SJCRH30 (cell line): ENCODE data around the gene RAPH1. TPM values are rescaled to one million over a fixed set of nuclear protein-coding genes. Genes with fewer than 3 reads are reported as not detected.
"Not testable (repeated sequence)": the region's sequence is repeated elsewhere in the genome, so short reads cannot be mapped to it uniquely, and the experiment has no call there.

Experiments
- DNase-seq, 2 experiments: peaks; one replicate each; pipeline ENCODE4 v3.0.0-alpha.2; 2015 to 2020
- H3K27ac ChIP-seq: fragments of 250-450 bp; sonication (Bioruptor Pico); 2 replicates; pipeline ENCODE4 v1.5.1; 2020; ENCODE audit warnings: mild to moderate bottlenecking, moderate library complexity
- H3K27me3 ChIP-seq: fragments of 250-450 bp; sonication (Bioruptor Pico); 2 replicates; pipeline ENCODE4 v1.5.1; 2020; ENCODE audit warnings: mild to moderate bottlenecking, moderate library complexity
- H3K36me3 ChIP-seq: fragments of 250-450 bp; sonication (Bioruptor Pico); 2 replicates; pipeline ENCODE4 v1.5.1; 2020; ENCODE audit warnings: mild to moderate bottlenecking, moderate library complexity
- H3K4me1 ChIP-seq: fragments of 250-450 bp; sonication (Bioruptor Pico); 2 replicates; pipeline ENCODE4 v1.5.1; 2020; ENCODE audit warnings: mild to moderate bottlenecking, moderate library complexity
- H3K4me3 ChIP-seq: fragments of 250-450 bp; sonication (Bioruptor Pico); 2 replicates; pipeline ENCODE4 v1.5.1; 2020; ENCODE audit warnings: mild to moderate bottlenecking, moderate library complexity
- H3K9me3 ChIP-seq: fragments of 250-450 bp; sonication (Bioruptor Pico); replicated peaks from 2 replicates; pipeline ENCODE4 v1.5.1; 2020; ENCODE audit warnings: mild to moderate bottlenecking, moderate library complexity
- total RNA-seq: library from RNA; depleted of rRNA; stranded (reverse); fragments of >200 nt; shearing (Covaris generic); gene quantifications from 2 replicates; pipeline ENCODE4 v1.2.3, GENCODE V29; 2014

Gene RAPH1
- total RNA-seq, 1 experiment from 2014 or later: 25.7 TPM

DNA sequence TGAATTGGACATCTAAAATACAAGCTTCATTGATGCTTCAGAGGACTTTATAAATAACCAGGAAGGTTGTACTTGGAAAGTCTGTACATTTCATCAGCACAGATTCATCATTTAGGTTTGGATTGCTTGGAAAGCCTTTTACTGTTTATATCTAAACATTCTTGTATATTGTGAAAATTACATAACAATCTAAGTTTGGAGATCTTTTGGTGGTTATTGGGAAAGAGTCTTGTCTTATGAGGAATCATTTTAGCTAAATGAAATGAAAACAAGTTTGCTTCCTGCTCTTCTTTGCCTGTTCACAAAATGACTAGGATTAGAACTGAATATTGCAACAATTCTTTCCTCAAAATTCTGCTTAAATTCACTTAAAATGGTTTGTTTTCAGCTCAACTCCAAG, 127.6 kb downstream of the RAPH1 start:
- Histone ChIP-seq H3K36me3 (peaks cover 76% of the 10 kb centered on the region), H3K27me3 (no peaks in the 10 kb centered on the region)
- no peak for DNase-seq

GRCh38 chr2:203404996-203405395, 130.1 kb downstream of the RAPH1 start:
- Histone ChIP-seq H3K36me3 (peaks cover 68% of the 10 kb centered on the region), H3K4me1 (no peaks in the 10 kb centered on the region), H3K9me3 (no peaks in the 10 kb centered on the region), H3K27me3 (no peaks in the 10 kb centered on the region), H3K27ac (no peak overlapping the region), H3K4me3 (no peak overlapping the region)
- DNase-seq: no peak

More for the DNA sequence above, 127.6 kb downstream of the RAPH1 start:
- H3K4me1 ChIP-seq: no peaks in the 10 kb centered on the region
- no peak overlapping the region for H3K4me3 ChIP-seq
- no peak overlapping the region for H3K27ac ChIP-seq
- no peaks in the 10 kb centered on the region for H3K9me3 ChIP-seq

DNA sequence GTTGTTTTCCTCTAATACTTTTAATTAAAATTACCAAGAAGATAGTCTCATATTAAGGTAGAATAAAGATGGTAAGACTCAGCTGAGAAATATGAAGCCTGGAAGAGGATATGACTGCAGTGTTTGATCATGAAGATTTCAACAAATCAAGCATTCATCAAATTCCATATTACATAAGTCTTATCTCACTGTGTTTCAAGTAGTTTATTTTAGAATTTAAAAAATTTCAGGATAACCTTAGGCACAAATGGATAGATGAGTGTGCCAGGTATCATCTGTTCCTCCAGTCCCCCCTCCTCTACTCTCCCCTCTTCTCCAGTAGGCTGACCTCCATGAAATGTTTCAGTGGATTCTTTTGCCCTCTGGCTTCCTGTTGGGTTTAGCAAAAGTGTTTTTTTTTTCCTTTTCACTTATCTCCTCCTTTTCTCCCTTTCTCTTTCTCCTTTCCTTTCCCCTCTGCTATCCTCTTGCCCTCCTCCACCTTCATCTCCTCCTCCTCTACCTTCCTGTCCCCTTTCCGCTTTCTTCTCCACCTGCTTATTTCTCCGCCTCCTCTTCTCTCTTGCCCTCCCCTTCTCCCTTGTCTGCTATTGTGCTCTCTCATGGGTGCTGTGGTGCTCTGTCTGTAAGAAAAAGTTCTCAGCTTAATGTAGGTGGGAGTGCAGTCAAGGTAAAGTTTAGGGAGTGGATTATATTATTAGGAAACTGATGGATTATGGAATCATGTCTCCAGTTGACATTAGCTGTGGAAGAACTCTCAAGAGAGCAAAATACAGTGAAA, 134.1 kb downstream of the RAPH1 start:
- H3K36me3 ChIP-seq: peaks cover 62% of the 10 kb centered on the region
- no peak for DNase-seq
- no peaks in the 10 kb centered on the region for H3K9me3 ChIP-seq
- H3K27ac ChIP-seq: no peak overlapping the region
- no peaks in the 10 kb centered on the region for H3K27me3 ChIP-seq
- H3K4me1 ChIP-seq: no peaks in the 10 kb centered on the region
- H3K4me3 ChIP-seq: no peak overlapping the region

- H3K27ac ChIP-seq: no peak overlapping the region
- DNase-seq: no peak
- H3K36me3 ChIP-seq: peaks cover 57% of the 10 kb centered on the region
- H3K9me3 ChIP-seq: no peaks in the 10 kb centered on the region
- no peak overlapping the region for H3K4me3 ChIP-seq
- no peaks in the 10 kb centered on the region for H3K4me1 ChIP-seq
- no peaks in the 10 kb centered on the region for H3K27me3 ChIP-seq
Measured at GRCh38 chr2:203399031-203399430, 136.1 kb downstream of the RAPH1 start.

DNA sequence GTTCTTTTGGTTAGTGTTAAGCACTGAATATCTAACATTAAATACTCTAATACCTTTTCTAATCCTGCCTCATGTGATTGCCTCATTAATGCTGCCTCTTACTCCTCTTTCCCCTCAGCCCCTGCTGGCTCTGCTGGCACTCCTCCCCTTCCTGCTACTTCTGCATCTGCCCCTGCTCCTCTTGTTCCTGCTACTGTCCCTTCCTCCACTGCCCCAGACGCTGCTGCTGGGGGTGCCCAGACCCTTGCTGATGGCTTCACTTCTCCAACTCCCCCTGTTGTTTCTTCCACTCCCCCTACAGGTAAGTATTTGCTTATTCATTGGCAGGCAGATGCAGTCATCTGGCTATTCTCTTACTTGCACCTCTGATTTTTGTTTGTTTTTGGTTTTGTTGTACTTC, 138.4 kb downstream of the RAPH1 start:
- H3K4me3 ChIP-seq: no peak overlapping the region
- no peak overlapping the region for H3K27ac ChIP-seq
- no peaks in the 10 kb centered on the region for H3K9me3 ChIP-seq
- no peaks in the 10 kb centered on the region for H3K27me3 ChIP-seq
- H3K4me1 ChIP-seq: no peaks in the 10 kb centered on the region
- peaks cover 39% of the 10 kb centered on the region for H3K36me3 ChIP-seq
- no peak for DNase-seq

- no peak for DNase-seq
- no peaks in the 10 kb centered on the region for H3K27me3 ChIP-seq
- no peaks in the 10 kb centered on the region for H3K9me3 ChIP-seq
- peaks cover 43% of the 10 kb centered on the region for H3K36me3 ChIP-seq
- no peak overlapping the region for H3K4me3 ChIP-seq
- H3K27ac ChIP-seq: no peak overlapping the region
- no peaks in the 10 kb centered on the region for H3K4me1 ChIP-seq
Measured at GRCh38 chr2:203395858-203396257, 139.2 kb downstream of the RAPH1 start.

GRCh38 chr2:203394519-203395227, 140.4 kb downstream of the RAPH1 start:
- H3K36me3 ChIP-seq: peaks cover 41% of the 10 kb centered on the region
- DNase-seq: no peak
- no peaks in the 10 kb centered on the region for H3K4me1 ChIP-seq
- no peak overlapping the region for H3K4me3 ChIP-seq
- H3K27ac ChIP-seq: no peak overlapping the region
- no peaks in the 10 kb centered on the region for H3K27me3 ChIP-seq
- no peaks in the 10 kb centered on the region for H3K9me3 ChIP-seq

DNA sequence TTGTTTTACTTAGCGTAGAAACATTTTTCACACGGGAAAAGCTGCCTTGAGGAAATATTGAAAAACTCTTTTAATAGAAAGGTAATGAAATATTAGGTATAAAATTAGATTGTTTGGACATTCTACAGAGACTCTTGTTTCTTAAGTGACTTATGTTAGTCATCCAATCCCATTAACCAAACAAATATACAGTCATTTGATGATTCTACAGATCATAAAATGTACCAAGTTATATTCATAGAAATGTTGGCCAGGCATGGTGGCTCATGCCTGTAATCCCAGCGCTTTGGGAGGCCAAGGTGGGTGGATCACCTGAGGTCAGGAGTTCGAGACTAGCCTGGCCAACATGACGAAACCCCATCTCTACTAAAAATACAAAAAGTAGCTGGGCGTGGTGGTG, 146.9 kb downstream of the RAPH1 start:
- H3K36me3 ChIP-seq: peaks cover 30% of the 10 kb centered on the region

DNA sequence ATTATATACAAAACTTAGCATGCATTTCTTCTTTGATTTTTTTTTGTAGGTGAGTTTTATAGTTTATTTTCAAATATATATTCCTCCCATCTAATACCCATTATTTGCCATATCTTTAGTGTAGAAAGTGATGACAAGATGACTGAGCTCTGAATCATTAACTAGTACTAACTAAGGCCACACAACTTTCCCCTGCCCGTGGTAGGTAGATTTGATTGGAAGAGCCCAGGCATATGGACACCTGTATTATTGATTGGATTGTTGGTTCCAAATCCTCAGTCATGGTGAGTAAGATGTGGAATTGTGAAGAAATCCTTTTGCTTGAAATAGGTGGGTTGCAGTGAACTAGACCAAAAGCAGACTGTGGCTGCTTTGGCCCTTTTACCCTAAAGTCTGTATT, 152.1 kb downstream of the RAPH1 start:
- Histone ChIP-seq H3K27ac (no peak overlapping the region), H3K36me3 (peaks cover 39% of the 10 kb centered on the region), H3K27me3 (no peaks in the 10 kb centered on the region), H3K9me3 (no peaks in the 10 kb centered on the region), H3K4me3 (no peak overlapping the region), H3K4me1 (no peaks in the 10 kb centered on the region)
- no peak for DNase-seq

More for the DNA sequence above, 146.9 kb downstream of the RAPH1 start:
- H3K4me3 ChIP-seq, H3K27ac ChIP-seq, H3K9me3 ChIP-seq, DNase-seq, H3K27me3 ChIP-seq, H3K4me1 ChIP-seq: not testable (repeated sequence)

DNA sequence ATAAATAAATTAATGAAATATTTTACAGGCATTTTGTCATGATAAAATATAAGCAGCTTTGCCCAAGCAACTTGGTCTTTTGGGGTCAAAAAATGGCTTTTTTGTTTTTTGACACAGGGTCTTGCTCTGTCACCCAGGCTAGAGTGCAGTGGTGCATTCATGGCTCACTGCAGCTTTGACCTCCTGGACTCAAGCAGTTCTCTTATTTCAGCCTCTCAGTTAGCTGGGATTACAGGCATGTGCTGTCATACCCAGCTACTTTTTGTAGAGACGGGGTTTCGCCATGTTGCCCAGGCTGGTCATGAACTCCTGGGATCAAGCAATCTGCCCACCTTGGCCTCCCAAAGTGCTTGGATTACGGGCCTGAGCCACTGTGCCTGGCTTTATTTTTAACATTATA, 155.9 kb downstream of the RAPH1 start:
- no peak overlapping the region for H3K27ac ChIP-seq
- H3K9me3 ChIP-seq: no peaks in the 10 kb centered on the region
- no peaks in the 10 kb centered on the region for H3K4me1 ChIP-seq
- DNase-seq: no peak
- no peak overlapping the region for H3K4me3 ChIP-seq
- peaks cover 29% of the 10 kb centered on the region for H3K36me3 ChIP-seq
- H3K27me3 ChIP-seq: no peaks in the 10 kb centered on the region

DNA sequence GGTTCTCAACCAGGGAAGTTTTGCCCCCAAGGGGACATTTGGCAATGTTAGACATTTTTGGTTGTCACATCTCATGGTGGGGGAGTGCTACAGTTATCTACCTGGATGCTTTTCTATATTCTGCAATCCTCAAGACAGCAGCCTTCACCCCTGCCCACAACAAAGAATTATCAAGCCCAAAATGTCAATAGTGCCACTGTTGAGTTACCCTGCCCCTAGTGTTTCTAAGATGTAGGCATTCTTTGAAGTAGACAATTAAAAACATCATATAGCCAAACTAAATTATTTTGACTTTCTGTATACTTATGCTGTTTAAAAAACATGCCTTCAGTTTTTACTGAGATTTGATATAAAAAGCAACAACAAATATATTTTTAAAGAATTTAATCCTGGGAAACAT, 158.9 kb downstream of the RAPH1 start:
- Histone ChIP-seq H3K4me3 (no peak overlapping the region), H3K27me3 (no peaks in the 10 kb centered on the region), H3K4me1 (no peaks in the 10 kb centered on the region), H3K36me3 (peaks cover 22% of the 10 kb centered on the region), H3K27ac (no peak overlapping the region), H3K9me3 (no peaks in the 10 kb centered on the region)
- no peak for DNase-seq

DNA sequence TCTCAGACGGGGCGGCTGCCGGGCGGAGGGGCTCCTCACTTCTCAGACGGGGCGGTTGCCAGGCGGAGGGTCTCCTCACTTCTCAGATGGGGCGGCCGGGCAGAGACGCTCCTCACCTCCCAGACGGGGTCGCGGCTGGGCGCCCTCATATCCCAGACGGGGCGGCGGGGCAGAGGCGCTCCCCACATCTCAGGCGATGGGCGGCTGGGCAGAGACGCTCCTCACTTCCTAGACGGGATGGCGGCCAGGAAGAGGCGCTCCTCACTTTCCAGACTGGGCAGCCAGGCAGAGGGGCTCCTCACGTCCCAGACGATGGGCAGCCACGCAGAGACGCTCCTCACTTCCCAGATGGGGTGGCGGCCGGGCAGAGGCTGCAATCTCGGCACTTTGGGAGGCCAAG, 162.4 kb downstream of the RAPH1 start:
- not testable (repeated sequence) for H3K9me3 ChIP-seq, H3K4me1 ChIP-seq, H3K4me3 ChIP-seq, H3K27me3 ChIP-seq, DNase-seq, H3K27ac ChIP-seq
- peaks cover 18% of the 10 kb centered on the region for H3K36me3 ChIP-seq

DNA sequence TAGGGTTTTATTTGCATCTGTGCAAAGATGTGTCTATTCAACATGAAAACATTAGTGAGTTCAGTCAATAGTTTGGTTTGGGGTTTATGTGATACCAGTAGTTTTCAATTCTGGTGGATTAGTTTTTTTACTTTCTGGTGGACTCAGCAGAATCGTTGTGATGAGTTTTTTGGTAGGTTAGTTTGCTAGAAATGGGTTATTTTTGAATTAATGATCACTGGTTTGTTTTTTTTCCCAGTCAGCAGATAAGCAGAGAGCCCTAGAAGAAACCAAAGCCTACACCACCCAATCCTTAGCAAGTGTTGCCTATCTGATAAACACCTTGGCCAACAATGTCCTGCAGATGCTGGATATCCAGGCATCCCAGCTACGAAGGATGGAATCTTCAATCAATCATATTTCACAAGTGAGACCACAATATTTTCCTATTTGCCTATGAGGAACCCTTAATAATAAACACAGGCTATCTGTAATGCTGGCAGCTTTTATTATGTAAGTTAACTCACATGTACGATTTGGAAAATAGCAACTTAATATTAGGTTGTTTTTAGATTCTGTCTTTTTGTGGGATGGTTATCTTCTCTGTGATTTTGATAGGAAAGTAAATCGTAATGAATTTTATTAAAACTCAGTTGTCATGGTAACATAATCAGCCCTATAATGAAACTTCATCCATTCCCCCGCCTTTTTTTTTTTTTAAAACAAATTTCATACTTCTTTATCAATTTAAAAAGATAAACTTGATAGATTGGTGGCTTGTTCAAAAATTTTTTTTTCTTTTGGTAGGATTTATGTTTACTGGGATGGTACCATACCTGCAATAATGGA, 168.2 kb downstream of the RAPH1 start:
- H3K4me1 ChIP-seq: no peaks in the 10 kb centered on the region
- H3K27ac ChIP-seq: no peak overlapping the region
- peaks cover 20% of the 10 kb centered on the region for H3K36me3 ChIP-seq
- DNase-seq: no peak
- no peak overlapping the region for H3K4me3 ChIP-seq
- H3K9me3 ChIP-seq: no peaks in the 10 kb centered on the region
- H3K27me3 ChIP-seq: no peaks in the 10 kb centered on the region

- Histone ChIP-seq H3K27ac (no peak overlapping the region), H3K4me1 (no peaks in the 10 kb centered on the region), H3K9me3 (no peaks in the 10 kb centered on the region), H3K4me3 (no peak overlapping the region), H3K27me3 (no peaks in the 10 kb centered on the region), H3K36me3 (peaks cover 4% of the 10 kb centered on the region)
- DNase-seq: no peak
Measured at GRCh38 chr2:203361922-203362321, 173.2 kb downstream of the RAPH1 start.

DNA sequence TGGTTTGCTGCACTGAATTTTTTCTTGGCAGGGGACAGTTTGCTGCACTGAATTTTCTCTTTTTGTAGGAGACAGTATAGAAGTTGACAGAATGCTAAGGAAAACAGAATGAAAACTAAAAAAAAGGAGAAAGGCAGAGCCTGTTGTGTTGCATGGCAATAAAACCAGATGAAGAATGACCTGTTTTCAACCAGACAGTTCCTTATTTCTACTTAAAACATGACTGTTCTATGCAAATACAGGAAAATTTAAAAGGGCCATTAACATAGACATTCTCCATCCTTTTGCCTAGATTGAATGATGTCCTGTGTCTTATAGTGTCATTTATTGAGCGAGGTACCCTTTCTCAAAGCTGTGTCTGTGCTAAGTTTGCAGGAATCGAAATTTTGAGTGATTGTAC, 173.6 kb downstream of the RAPH1 start:
- H3K9me3 ChIP-seq: no peaks in the 10 kb centered on the region
- no peaks in the 10 kb centered on the region for H3K27me3 ChIP-seq
- peaks cover 3% of the 10 kb centered on the region for H3K36me3 ChIP-seq
- DNase-seq: no peak
- H3K27ac ChIP-seq: no peak overlapping the region
- no peaks in the 10 kb centered on the region for H3K4me1 ChIP-seq
- no peak overlapping the region for H3K4me3 ChIP-seq
